PC-3 (cell line): ENCODE data around the gene DENND6A. TPM values are rescaled to one million over a fixed set of nuclear protein-coding genes. Genes with fewer than 3 reads are reported as not detected.
"Not testable (repeated sequence)": the region's sequence is repeated elsewhere in the genome, so short reads cannot be mapped to it uniquely, and the experiment has no call there.

ENCODE experiments used
- ATAC-seq: fragments of 200-7000 bp; cut with Tn5 transposase; 2 replicates; pipeline ENCODE4 v1.9.1; 2020; ENCODE audit warnings: mild to moderate bottlenecking, moderate library complexity
- BruUV-seq: library from RNA; stranded (reverse); fragments of 400-500 nt; replicated peaks from 2 replicates; lab custom pipeline; 2021; lab: Mats Ljungman, UMichigan
- CTCF ChIA-PET: fragments of 300-600 bp; sonication (Branson Sonifier 250); formaldehyde crosslinking; loops from one replicate; lab custom pipeline; 2022; ENCODE audit warnings: antibody characterized with exemption; lab: Charles Lee
- POLR2A ChIA-PET: fragments of 300-600 bp; sonication (Branson Sonifier 250); formaldehyde crosslinking; loops from one replicate; lab custom pipeline; 2022; ENCODE audit warnings: antibody characterized with exemption; ENCODE audit not compliant: unreplicated experiment; lab: Charles Lee
- DNase-seq: peaks from one replicate; pipeline ENCODE4 v3.0.0-alpha.2; 2015
- H2AFZ ChIP-seq: fragments of 300-600 bp; sonication (generic); 2 replicates; pipeline ENCODE4 v1.6.0; 2016; ENCODE audit warnings: antibody characterized with exemption, low read length
- H3F3A ChIP-seq: fragments of 300-600 bp; sonication (generic); one replicate; pipeline ENCODE4 v1.6.0; 2017; ENCODE audit warnings: antibody characterized with exemption, low read length, control low read depth, mild to moderate bottlenecking; ENCODE audit not compliant: unreplicated experiment
- H3K27ac ChIP-seq: fragments of 300-600 bp; sonication (generic); 2 replicates; pipeline ENCODE4 v1.5.1; 2016; ENCODE audit warnings: mild to moderate bottlenecking, low read length
- H3K27me3 ChIP-seq: fragments of 300-600 bp; sonication (generic); 2 replicates; pipeline ENCODE4 v1.6.1; 2016; ENCODE audit warnings: low read length, mixed read lengths
- H3K36me3 ChIP-seq: fragments of 300-600 bp; sonication (generic); 2 replicates; pipeline ENCODE4 v1.6.1; 2016; ENCODE audit warnings: low read depth, mixed run types, low read length, mixed read lengths
- H3K4me1 ChIP-seq: fragments of 300-600 bp; sonication (generic); 2 replicates; pipeline ENCODE4 v1.5.1; 2016; ENCODE audit warnings: low read length; ENCODE audit not compliant: insufficient read depth
- H3K4me2 ChIP-seq: fragments of 300-600 bp; sonication (generic); 2 replicates; pipeline ENCODE4 v1.6.0; 2016; ENCODE audit warnings: low read length
- H3K4me3 ChIP-seq: fragments of 300-600 bp; sonication (generic); 2 replicates; pipeline ENCODE4 v1.5.1; 2016; ENCODE audit warnings: mild to moderate bottlenecking, low read length, mixed read lengths
- H3K79me2 ChIP-seq: fragments of 300-600 bp; sonication (generic); 2 replicates; pipeline ENCODE4 v1.6.1; 2017; ENCODE audit warnings: low read length, mixed read lengths
- H3K9ac ChIP-seq: fragments of 300-600 bp; sonication (generic); 2 replicates; pipeline ENCODE4 v1.6.0; 2016; ENCODE audit warnings: mild to moderate bottlenecking, low read length
- H3K9me2 ChIP-seq: fragments of 300-600 bp; sonication (generic); replicated peaks from 2 replicates; pipeline ENCODE4 v1.6.1; 2016; ENCODE audit warnings: mixed run types, low read length, mixed read lengths
- H3K9me3 ChIP-seq: fragments of 300-600 bp; sonication (generic); 2 replicates; pipeline ENCODE4 v1.6.1; 2016; ENCODE audit warnings: low read length, mixed read lengths
- H4K20me1 ChIP-seq: fragments of 300-600 bp; sonication (generic); 2 replicates; pipeline ENCODE4 v1.6.1; 2016; ENCODE audit warnings: low read length, mixed read lengths
- EZH2 ChIP-seq: fragments of 300-600 bp; sonication (generic); IDR thresholded peaks from one replicate; pipeline ENCODE4 v1.6.1; 2017; ENCODE audit warnings: antibody characterized with exemption, mild to moderate bottlenecking, low read length; ENCODE audit not compliant: unreplicated experiment
- EZH2phosphoT487 ChIP-seq: fragments of 300-600 bp; sonication (generic); IDR thresholded peaks from 2 replicates; pipeline ENCODE4 v1.6.1; 2018; ENCODE audit warnings: mild to moderate bottlenecking, antibody characterized with exemption, low read length, borderline replicate concordance
- intact Hi-C: fragments of 100-400 bp; cut with micrococcal nuclease; formaldehyde crosslinking; loops from 2 replicates; pipeline ENCODE4 v1.9.0; 2023
- total RNA-seq: library from RNA; depleted of rRNA; stranded (reverse); fragments of >200 nt; gene quantifications from 2 replicates; pipeline ENCODE4 v1.2.3, GENCODE V29; 2014
- TF ChIP-seq, protein P1 (sequence below): fragments of 300-600 bp; sonication (generic); conservative IDR thresholded peaks from 2 replicates; pipeline ENCODE4 v1.5.1; 2017; ENCODE audit warnings: antibody characterized with exemption, low read depth, mild to moderate bottlenecking, low read length

The DENND6A gene
- total RNA-seq, 1 experiment from 2014 or later: 17.6 TPM

DNA sequence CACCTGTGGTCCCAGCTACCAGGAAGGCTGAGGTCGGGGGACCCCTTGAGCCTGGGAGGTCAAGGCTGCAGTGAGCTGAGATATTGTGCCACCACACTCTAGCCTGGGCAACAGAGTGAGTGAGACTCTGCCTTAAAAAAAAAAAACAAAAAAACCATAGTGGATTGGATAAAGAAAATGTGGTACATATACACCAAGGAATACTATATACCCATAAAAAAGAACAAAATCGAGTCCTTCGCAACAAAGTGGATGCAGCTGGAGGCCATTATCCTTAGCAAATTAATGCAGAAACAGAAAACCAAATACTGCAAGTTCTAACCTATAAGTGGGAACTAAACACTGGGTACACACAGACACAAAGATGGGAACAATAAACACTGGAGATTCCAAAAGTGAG lies 75.1 kb downstream of the DENND6A start:
- no TSS peak for BruUV-seq
- Histone ChIP-seq H2AFZ (no peak overlapping the region), H3K9me3 (no peaks in the 10 kb centered on the region), H3F3A (no peaks in the 10 kb centered on the region), H3K4me3 (no peak overlapping the region), H3K36me3 (no peaks in the 10 kb centered on the region), H4K20me1 (no peaks in the 10 kb centered on the region), H3K27ac (no peak overlapping the region), H3K9ac (no peak overlapping the region), H3K4me2 (no peak overlapping the region), H3K4me1 (no peaks in the 10 kb centered on the region), H3K27me3 (no peaks in the 10 kb centered on the region), H3K9me2 (no peaks in the 10 kb centered on the region), H3K79me2 (no peaks in the 10 kb centered on the region)
- ChIA-PET CTCF (no interaction called here), POLR2A (no interaction called here)
- TF ChIP-seq, protein P1, sequence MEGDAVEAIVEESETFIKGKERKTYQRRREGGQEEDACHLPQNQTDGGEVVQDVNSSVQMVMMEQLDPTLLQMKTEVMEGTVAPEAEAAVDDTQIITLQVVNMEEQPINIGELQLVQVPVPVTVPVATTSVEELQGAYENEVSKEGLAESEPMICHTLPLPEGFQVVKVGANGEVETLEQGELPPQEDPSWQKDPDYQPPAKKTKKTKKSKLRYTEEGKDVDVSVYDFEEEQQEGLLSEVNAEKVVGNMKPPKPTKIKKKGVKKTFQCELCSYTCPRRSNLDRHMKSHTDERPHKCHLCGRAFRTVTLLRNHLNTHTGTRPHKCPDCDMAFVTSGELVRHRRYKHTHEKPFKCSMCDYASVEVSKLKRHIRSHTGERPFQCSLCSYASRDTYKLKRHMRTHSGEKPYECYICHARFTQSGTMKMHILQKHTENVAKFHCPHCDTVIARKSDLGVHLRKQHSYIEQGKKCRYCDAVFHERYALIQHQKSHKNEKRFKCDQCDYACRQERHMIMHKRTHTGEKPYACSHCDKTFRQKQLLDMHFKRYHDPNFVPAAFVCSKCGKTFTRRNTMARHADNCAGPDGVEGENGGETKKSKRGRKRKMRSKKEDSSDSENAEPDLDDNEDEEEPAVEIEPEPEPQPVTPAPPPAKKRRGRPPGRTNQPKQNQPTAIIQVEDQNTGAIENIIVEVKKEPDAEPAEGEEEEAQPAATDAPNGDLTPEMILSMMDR: no peak
- no peak for TF ChIP-seq EZH2
- no peak for TF ChIP-seq EZH2phosphoT487
- intact Hi-C loops: no loop called here
- ATAC-seq: no peak
- no peak for DNase-seq

DNA sequence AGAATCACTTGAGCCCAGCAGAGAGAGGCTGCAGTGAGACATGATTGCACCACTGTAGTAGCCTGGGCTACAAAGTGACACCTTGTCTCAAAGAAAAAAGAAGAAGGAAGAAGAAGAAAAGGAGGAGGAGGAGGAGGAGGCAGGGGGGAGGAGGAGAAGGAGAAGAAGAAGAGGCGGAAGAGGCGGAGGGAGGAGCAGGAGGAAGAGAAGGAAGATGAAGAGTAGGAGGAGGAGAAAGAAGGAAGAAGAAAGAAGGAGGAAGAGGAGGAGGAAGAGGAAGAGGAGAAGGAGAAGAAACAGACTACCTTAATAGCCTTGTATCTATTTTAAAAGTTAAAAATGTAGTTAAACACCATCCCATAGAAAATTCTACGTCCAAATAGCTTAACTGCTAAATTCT lies 76.6 kb downstream of the DENND6A start:
- no peak for DNase-seq
- no peak for TF ChIP-seq EZH2phosphoT487
- TF ChIP-seq, protein P1: no peak
- no peaks in the 10 kb centered on the region for H3K9me3 ChIP-seq
- no peak overlapping the region for H3K27ac ChIP-seq
- H3K9ac ChIP-seq: no peak overlapping the region
- no peaks in the 10 kb centered on the region for H3K79me2 ChIP-seq
- ChIA-PET CTCF (no interaction called here), POLR2A (no interaction called here)
- no peak overlapping the region for H3K4me3 ChIP-seq
- no peaks in the 10 kb centered on the region for H3K9me2 ChIP-seq
- H3K27me3 ChIP-seq: no peaks in the 10 kb centered on the region
- H3F3A ChIP-seq: no peaks in the 10 kb centered on the region
- H4K20me1 ChIP-seq: no peaks in the 10 kb centered on the region
- no peak overlapping the region for H3K4me2 ChIP-seq
- intact Hi-C loops: no loop called here
- no peak overlapping the region for H2AFZ ChIP-seq
- no TSS peak for BruUV-seq
- H3K36me3 ChIP-seq: no peaks in the 10 kb centered on the region
- H3K4me1 ChIP-seq: no peaks in the 10 kb centered on the region
- no peak for ATAC-seq

DNA sequence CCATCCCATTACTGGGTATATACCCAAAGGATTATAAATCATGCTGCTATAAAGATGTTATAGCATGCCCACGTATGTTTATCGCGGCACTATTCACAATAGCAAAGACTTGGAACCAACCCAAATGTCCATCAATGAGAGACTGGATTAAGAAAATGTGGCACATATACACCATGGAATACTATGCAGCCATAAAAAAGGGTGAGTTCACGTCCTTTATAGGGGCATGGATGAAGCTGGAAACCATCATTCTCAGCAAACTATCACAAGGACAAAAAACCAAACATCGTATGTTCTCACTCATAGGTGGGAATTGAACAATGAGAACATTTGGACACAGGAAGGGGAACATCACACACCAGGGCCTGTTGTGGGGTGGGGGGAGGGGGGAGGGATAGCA lies 81.0 kb downstream of the DENND6A start:
- H3K9me2 ChIP-seq, POLR2A ChIA-PET, H3K4me3 ChIP-seq, H2AFZ ChIP-seq, BruUV-seq, H3K36me3 ChIP-seq, H3K9ac ChIP-seq, H3K79me2 ChIP-seq, CTCF ChIA-PET, intact Hi-C loops, H3K27ac ChIP-seq, H3F3A ChIP-seq, H3K4me1 ChIP-seq, H3K9me3 ChIP-seq, DNase-seq, H4K20me1 ChIP-seq, H3K4me2 ChIP-seq, H3K27me3 ChIP-seq, ATAC-seq: not testable (repeated sequence)
